ENCODE data around the gene QPCTL.

GRCh38 chr19:45705710-45706415 lies 13.4 kb downstream of the QPCTL start:
- no peak for TF ChIP-seq POLR2AphosphoS5 (IDR thresholded peaks at IDR 0.05; ENCODE audit: low read depth, low read length)
- TF ChIP-seq ZBTB4 (CRISPR knock-in tag; IDR thresholded peaks at IDR 0.05; ENCODE audit: borderline replicate concordance), result no peak
- no peak for TF ChIP-seq ZKSCAN1 (IDR thresholded peaks at IDR 0.05; ENCODE audit: low read length)
- no peak for TF ChIP-seq YY1 (IDR thresholded peaks at IDR 0.05; ENCODE audit: insufficient read depth, insufficient replicate concordance, low read depth, low read length)
- no peak for TF ChIP-seq CEBPZ (IDR thresholded peaks at IDR 0.05; ENCODE audit: low read length)
- no peak for TF ChIP-seq CREM (IDR thresholded peaks at IDR 0.05)
- no peak for TF ChIP-seq CREM (CRISPR knock-in tag; IDR thresholded peaks at IDR 0.05)
- no peak for TF ChIP-seq ZNF713 (CRISPR knock-in tag; IDR thresholded peaks at IDR 0.05)
- TF ChIP-seq TP53 (CRISPR knock-in tag; conservative IDR thresholded peaks at IDR 0.05), result no peak
